HG03457 (cell line): Measurements from ENCODE around the gene NDST3.
"Not testable (repeated sequence)": the region's sequence is repeated elsewhere in the genome, so short reads cannot be mapped to it uniquely, and the experiment has no call there.

Experiments
- ATAC-seq: cut with Tn5 transposase; IDR thresholded peaks from one replicate; pipeline ENCODE4 v1.9.1; 2021; ENCODE audit warnings: moderate number of reproducible peaks; ENCODE audit not compliant: unreplicated experiment

NDST3 gene

DNA sequence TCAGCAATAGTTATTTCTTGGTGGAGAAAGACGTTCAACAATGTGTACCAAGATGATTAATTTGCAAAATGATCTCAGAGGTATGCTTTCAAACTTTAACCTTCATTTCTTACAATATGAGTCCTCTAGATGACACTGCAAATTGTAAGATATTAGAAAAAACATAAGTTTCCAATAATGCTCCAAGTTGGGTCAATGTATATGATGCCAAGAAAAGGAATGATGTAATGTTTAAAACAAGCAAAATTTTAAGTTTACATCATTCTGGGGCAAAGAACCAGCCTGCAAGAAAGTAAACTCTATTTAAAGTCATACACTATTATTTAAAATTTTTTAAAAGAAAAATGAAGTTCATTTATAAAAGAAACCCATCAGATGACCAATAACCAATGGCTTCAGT is 262.4 kb downstream of the NDST3 start:
- ATAC-seq: no peak

DNA sequence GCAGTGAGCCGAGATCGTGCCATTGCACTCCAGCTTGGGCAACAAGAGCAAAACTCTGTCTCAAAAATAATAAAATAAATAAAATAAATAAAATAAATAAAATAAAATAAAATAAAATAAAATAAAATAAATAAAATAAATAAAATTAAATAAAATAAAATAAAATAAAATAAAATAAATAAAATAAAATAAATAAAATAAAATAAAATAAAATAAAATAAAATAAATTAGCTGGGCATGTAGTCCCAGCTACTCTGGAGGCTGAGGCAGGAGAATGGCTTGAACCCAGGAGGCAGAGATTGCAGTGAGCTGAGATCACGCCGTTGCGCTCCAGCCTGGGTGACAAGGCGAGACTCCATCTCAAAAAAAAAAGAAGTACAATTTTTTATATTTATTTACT is 265.3 kb downstream of the NDST3 start:
- not testable (repeated sequence) for ATAC-seq

DNA sequence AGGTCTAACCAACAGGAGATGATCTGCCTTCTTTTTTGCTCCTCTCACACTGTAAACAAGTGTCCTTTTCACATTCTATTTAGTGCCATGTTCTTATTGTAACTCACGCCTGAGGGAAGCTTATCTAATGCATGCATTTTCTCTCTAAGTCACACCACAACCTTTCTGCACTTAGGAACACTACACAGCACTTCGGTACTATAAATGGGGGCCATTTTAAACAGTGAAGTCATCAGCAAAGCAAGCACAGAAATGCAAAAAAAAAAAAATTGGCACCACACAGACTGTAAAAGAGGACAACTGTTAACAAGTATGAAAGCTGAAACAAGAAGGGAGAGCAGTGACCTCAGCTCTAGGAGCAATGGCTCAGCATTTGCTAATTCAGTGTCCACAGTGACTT is 273.4 kb downstream of the NDST3 start:
- no peak for ATAC-seq
